ENCODE results near the gene HIVEP2.
"Not testable (repeated sequence)": the region's sequence is repeated elsewhere in the genome, so short reads cannot be mapped to it uniquely, and the experiment has no call there.

The HIVEP2 gene

GRCh38 chr6:142945049-142945445, at the start of gene HIVEP2:
Gene HIVEP2, minus strand, starts transcription at chr6:142945176. Its CDS starts 170,438 bp downstream, at chr6:142774738.
- Mint-ChIP-seq H3K4me3 (peak within 1 kb of the TSS; percentile 92), H3K27me3 (no peaks in the 10 kb centered on the region), H3K27ac (peak within 1 kb of the TSS; percentile 92), H3K4me1 (peaks cover 42% of the 10 kb centered on the region), H3K36me3 (no peaks in the 10 kb centered on the region), H3K9me3 (no peaks in the 10 kb centered on the region)
- ATAC-seq, result peak; percentile 49

GRCh38 chr6:142993977-142994376, 49.0 kb upstream of the HIVEP2 start:
- peaks cover 10% of the 10 kb centered on the region for H3K9me3 Mint-ChIP-seq
- H3K36me3 Mint-ChIP-seq, result no peaks in the 10 kb centered on the region
- H3K27me3 Mint-ChIP-seq, result peaks cover 7% of the 10 kb centered on the region
- no peak for ATAC-seq
- no peak overlapping the region for H3K27ac Mint-ChIP-seq
- H3K4me3 Mint-ChIP-seq, result no peak overlapping the region
- H3K4me1 Mint-ChIP-seq, result no peaks in the 10 kb centered on the region

- no peaks in the 10 kb centered on the region for H3K4me1 Mint-ChIP-seq
- no peaks in the 10 kb centered on the region for H3K36me3 Mint-ChIP-seq
- H3K4me3 Mint-ChIP-seq, result no peak overlapping the region
- no peak overlapping the region for H3K27ac Mint-ChIP-seq
- no peaks in the 10 kb centered on the region for H3K9me3 Mint-ChIP-seq
- peaks cover 7% of the 10 kb centered on the region for H3K27me3 Mint-ChIP-seq
- no peak for ATAC-seq
Observed at GRCh38 chr6:142987490-142987889, 42.5 kb upstream of the HIVEP2 start.

- Mint-ChIP-seq H3K4me3 (no peak overlapping the region), H3K4me1 (no peaks in the 10 kb centered on the region), H3K9me3 (peaks cover 10% of the 10 kb centered on the region), H3K27me3 (no peaks in the 10 kb centered on the region), H3K36me3 (peaks cover 15% of the 10 kb centered on the region), H3K27ac (no peak overlapping the region)
- ATAC-seq, result no peak
Observed at GRCh38 chr6:142985281-142985680, 40.3 kb upstream of the HIVEP2 start.

- Mint-ChIP-seq H3K4me3 (no peak overlapping the region), H3K27me3 (no peaks in the 10 kb centered on the region), H3K27ac (no peak overlapping the region), H3K9me3 (peaks cover 13% of the 10 kb centered on the region), H3K36me3 (peaks cover 17% of the 10 kb centered on the region), H3K4me1 (no peaks in the 10 kb centered on the region)
- no peak for ATAC-seq
Observed at GRCh38 chr6:142984386-142984785, 39.4 kb upstream of the HIVEP2 start.

GRCh38 chr6:142975365-142975764, 30.4 kb upstream of the HIVEP2 start:
- Mint-ChIP-seq H3K36me3 (peaks cover 4% of the 10 kb centered on the region), H3K27me3 (no peaks in the 10 kb centered on the region), H3K4me1 (peaks cover 6% of the 10 kb centered on the region), H3K27ac (no peak overlapping the region), H3K9me3 (peaks cover 9% of the 10 kb centered on the region), H3K4me3 (no peak overlapping the region)
- no peak for ATAC-seq

GRCh38 chr6:142970941-142971340, 26.0 kb upstream of the HIVEP2 start:
- not testable (repeated sequence) for H3K36me3 Mint-ChIP-seq, H3K9me3 Mint-ChIP-seq, ATAC-seq, H3K27ac Mint-ChIP-seq, H3K27me3 Mint-ChIP-seq, H3K4me1 Mint-ChIP-seq, H3K4me3 Mint-ChIP-seq

- Mint-ChIP-seq H3K36me3 (no peaks in the 10 kb centered on the region), H3K9me3 (no peaks in the 10 kb centered on the region), H3K27me3 (no peaks in the 10 kb centered on the region), H3K27ac (no peak overlapping the region), H3K4me3 (no peak overlapping the region), H3K4me1 (no peaks in the 10 kb centered on the region)
- ATAC-seq, result no peak
Observed at GRCh38 chr6:142968601-142969000, 23.6 kb upstream of the HIVEP2 start.

GRCh38 chr6:142966294-142966693, 21.3 kb upstream of the HIVEP2 start:
- Mint-ChIP-seq H3K27ac (no peak overlapping the region), H3K4me1 (no peaks in the 10 kb centered on the region), H3K4me3 (no peak overlapping the region), H3K9me3 (no peaks in the 10 kb centered on the region), H3K27me3 (no peaks in the 10 kb centered on the region), H3K36me3 (no peaks in the 10 kb centered on the region)
- no peak for ATAC-seq

GRCh38 chr6:142965164-142965563, 20.2 kb upstream of the HIVEP2 start:
- Mint-ChIP-seq H3K9me3 (no peaks in the 10 kb centered on the region), H3K27me3 (no peaks in the 10 kb centered on the region), H3K27ac (no peak overlapping the region), H3K36me3 (no peaks in the 10 kb centered on the region), H3K4me3 (no peak overlapping the region), H3K4me1 (no peaks in the 10 kb centered on the region)
- ATAC-seq, result no peak

GRCh38 chr6:142960098-142960497, 15.1 kb upstream of the HIVEP2 start:
- no peak for ATAC-seq
- Mint-ChIP-seq H3K36me3 (no peaks in the 10 kb centered on the region), H3K4me3 (no peak overlapping the region), H3K4me1 (peaks cover 1% of the 10 kb centered on the region), H3K9me3 (no peaks in the 10 kb centered on the region), H3K27me3 (no peaks in the 10 kb centered on the region), H3K27ac (no peak overlapping the region)

- H3K27me3 Mint-ChIP-seq, result no peaks in the 10 kb centered on the region
- H3K27ac Mint-ChIP-seq, result no peak overlapping the region
- peaks cover 18% of the 10 kb centered on the region for H3K4me1 Mint-ChIP-seq
- H3K36me3 Mint-ChIP-seq, result no peaks in the 10 kb centered on the region
- no peaks in the 10 kb centered on the region for H3K9me3 Mint-ChIP-seq
- ATAC-seq, result no peak
- no peak overlapping the region for H3K4me3 Mint-ChIP-seq
Observed at GRCh38 chr6:142958343-142958742, 13.4 kb upstream of the HIVEP2 start.

GRCh38 chr6:142956726-142957125, 11.8 kb upstream of the HIVEP2 start:
- Mint-ChIP-seq H3K4me1 (peaks cover 34% of the 10 kb centered on the region), H3K9me3 (no peaks in the 10 kb centered on the region), H3K27me3 (no peaks in the 10 kb centered on the region), H3K36me3 (no peaks in the 10 kb centered on the region), H3K4me3 (no peak overlapping the region), H3K27ac (no peak overlapping the region)
- no peak for ATAC-seq

GRCh38 chr6:142954844-142955243, 9.9 kb upstream of the HIVEP2 start:
- ATAC-seq, result peak; percentile 49
- Mint-ChIP-seq H3K9me3 (no peaks in the 10 kb centered on the region), H3K27ac (peak overlapping the region; percentile 1), H3K4me1 (peaks cover 38% of the 10 kb centered on the region), H3K27me3 (no peaks in the 10 kb centered on the region), H3K36me3 (no peaks in the 10 kb centered on the region), H3K4me3 (no peak overlapping the region)

- peak overlapping the region; percentile 2 for H3K27ac Mint-ChIP-seq
- no peaks in the 10 kb centered on the region for H3K36me3 Mint-ChIP-seq
- H3K9me3 Mint-ChIP-seq, result no peaks in the 10 kb centered on the region
- H3K27me3 Mint-ChIP-seq, result no peaks in the 10 kb centered on the region
- H3K4me3 Mint-ChIP-seq, result no peak overlapping the region
- peaks cover 38% of the 10 kb centered on the region for H3K4me1 Mint-ChIP-seq
- no peak for ATAC-seq
Observed at GRCh38 chr6:142953373-142954273, 8.6 kb upstream of the HIVEP2 start.

GRCh38 chr6:142952614-142953013, 7.6 kb upstream of the HIVEP2 start:
- ATAC-seq, result peak; percentile 91
- H3K9me3 Mint-ChIP-seq, result no peaks in the 10 kb centered on the region
- no peaks in the 10 kb centered on the region for H3K36me3 Mint-ChIP-seq
- peaks cover 44% of the 10 kb centered on the region for H3K4me1 Mint-ChIP-seq
- H3K27me3 Mint-ChIP-seq, result no peaks in the 10 kb centered on the region
- H3K4me3 Mint-ChIP-seq, result peak overlapping the region; percentile 26
- peak overlapping the region; percentile 2 for H3K27ac Mint-ChIP-seq

Data from stimulated activated memory B cell treated with anti-CD40 and anti-IgM and Interleukin-4, amounts not matched to agents 10 μg/mL and 1 μg/mL and 100 μg/mL, for 72 hours (primary cell).